Hematopoietic multipotent progenitor cell (in vitro differentiated cells): Measurements from ENCODE around the gene REEP2. TPM values are rescaled to one million over a fixed set of nuclear protein-coding genes. Genes with fewer than 3 reads are reported as not detected.
"Not testable (repeated sequence)": the region's sequence is repeated elsewhere in the genome, so short reads cannot be mapped to it uniquely, and the experiment has no call there.

Experiments
- DNase-seq, 3 donors: peaks; one replicate each; pipeline ENCODE4 v3.0.0-alpha.2; 2011 to 2015; ENCODE audit warnings: low read depth in 2 of 3, low spot score in 2 of 3
- total RNA-seq: library from RNA; depleted of rRNA; stranded (reverse); fragments of >200 nt; gene quantifications from one replicate; pipeline ENCODE4 v1.2.3, GENCODE V29; 2012

Gene REEP2
- total RNA-seq, 1 donor = 2.7 TPM

DNA sequence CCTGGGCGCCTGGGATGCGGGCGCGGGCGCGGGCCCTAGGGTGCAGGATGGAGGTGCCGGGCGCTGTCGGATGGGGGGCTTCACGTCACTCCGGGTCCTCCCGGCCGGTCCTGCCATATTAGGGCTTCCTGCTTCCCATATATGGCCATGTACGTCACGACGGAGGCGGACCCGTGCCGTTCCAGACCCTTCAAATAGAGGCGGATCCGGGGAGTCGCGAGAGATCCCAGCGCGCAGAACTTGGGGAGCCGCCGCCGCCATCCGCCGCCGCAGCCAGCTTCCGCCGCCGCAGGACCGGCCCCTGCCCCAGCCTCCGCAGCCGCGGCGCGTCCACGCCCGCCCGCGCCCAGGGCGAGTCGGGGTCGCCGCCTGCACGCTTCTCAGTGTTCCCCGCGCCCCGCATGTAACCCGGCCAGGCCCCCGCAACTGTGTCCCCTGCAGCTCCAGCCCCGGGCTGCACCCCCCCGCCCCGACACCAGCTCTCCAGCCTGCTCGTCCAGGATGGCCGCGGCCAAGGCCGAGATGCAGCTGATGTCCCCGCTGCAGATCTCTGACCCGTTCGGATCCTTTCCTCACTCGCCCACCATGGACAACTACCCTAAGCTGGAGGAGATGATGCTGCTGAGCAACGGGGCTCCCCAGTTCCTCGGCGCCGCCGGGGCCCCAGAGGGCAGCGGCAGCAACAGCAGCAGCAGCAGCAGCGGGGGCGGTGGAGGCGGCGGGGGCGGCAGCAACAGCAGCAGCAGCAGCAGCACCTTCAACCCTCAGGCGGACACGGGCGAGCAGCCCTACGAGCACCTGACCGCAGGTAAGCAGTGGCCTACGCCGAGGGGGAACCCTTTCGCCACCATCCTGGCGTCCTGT is 26.6 kb downstream of the REEP2 start, which contains the start of gene EGR1:
TSS of gene EGR1 (plus strand) at position 219 of the 864 bp plus-strand sequence. CDS start at position 502, 283 bp downstream.
- DNase-seq = peak; percentile 95 to 98 (median 97)

DNA sequence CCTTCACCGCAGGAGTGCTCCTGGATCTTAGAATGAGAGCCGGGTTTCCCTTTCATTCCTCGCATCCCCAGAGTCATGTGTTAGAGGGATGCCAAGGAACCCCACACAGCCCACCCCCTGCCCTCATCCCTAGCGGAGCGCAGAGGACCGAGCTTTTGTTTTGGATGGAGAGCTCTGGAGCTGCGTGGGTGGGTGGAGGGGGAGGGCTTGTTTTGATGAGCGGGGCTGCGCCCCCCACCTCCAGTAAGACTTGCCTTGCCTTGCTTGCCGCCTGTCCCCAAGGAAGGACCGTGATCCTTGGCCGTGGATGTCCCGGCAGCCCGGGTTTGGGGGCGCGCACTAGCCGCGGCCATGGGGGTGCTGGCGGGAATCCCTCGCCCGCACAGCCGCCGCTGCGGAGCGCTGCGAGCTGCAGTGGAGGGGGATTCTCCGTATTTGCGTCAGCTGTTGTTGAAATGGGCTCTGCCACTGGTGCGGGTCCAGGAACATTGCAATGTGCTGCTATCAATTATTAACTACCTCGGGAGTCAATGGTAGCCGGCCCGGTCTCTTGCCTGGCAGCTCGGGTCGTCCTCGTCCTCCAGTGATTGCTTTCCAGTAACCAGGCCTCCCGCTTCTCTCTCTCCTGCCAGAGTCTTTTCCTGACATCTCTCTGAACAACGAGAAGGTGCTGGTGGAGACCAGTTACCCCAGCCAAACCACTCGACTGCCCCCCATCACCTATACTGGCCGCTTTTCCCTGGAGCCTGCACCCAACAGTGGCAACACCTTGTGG is 27.5 kb downstream of the REEP2 start:
- DNase-seq = no peak

DNA sequence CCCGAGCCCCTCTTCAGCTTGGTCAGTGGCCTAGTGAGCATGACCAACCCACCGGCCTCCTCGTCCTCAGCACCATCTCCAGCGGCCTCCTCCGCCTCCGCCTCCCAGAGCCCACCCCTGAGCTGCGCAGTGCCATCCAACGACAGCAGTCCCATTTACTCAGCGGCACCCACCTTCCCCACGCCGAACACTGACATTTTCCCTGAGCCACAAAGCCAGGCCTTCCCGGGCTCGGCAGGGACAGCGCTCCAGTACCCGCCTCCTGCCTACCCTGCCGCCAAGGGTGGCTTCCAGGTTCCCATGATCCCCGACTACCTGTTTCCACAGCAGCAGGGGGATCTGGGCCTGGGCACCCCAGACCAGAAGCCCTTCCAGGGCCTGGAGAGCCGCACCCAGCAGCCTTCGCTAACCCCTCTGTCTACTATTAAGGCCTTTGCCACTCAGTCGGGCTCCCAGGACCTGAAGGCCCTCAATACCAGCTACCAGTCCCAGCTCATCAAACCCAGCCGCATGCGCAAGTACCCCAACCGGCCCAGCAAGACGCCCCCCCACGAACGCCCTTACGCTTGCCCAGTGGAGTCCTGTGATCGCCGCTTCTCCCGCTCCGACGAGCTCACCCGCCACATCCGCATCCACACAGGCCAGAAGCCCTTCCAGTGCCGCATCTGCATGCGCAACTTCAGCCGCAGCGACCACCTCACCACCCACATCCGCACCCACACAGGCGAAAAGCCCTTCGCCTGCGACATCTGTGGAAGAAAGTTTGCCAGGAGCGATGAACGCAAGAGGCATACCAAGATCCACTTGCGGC is 28.2 kb downstream of the REEP2 start:
- no peak for DNase-seq

DNA sequence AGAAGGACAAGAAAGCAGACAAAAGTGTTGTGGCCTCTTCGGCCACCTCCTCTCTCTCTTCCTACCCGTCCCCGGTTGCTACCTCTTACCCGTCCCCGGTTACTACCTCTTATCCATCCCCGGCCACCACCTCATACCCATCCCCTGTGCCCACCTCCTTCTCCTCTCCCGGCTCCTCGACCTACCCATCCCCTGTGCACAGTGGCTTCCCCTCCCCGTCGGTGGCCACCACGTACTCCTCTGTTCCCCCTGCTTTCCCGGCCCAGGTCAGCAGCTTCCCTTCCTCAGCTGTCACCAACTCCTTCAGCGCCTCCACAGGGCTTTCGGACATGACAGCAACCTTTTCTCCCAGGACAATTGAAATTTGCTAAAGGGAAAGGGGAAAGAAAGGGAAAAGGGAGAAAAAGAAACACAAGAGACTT is 28.9 kb downstream of the REEP2 start:
- DNase-seq = no peak

DNA sequence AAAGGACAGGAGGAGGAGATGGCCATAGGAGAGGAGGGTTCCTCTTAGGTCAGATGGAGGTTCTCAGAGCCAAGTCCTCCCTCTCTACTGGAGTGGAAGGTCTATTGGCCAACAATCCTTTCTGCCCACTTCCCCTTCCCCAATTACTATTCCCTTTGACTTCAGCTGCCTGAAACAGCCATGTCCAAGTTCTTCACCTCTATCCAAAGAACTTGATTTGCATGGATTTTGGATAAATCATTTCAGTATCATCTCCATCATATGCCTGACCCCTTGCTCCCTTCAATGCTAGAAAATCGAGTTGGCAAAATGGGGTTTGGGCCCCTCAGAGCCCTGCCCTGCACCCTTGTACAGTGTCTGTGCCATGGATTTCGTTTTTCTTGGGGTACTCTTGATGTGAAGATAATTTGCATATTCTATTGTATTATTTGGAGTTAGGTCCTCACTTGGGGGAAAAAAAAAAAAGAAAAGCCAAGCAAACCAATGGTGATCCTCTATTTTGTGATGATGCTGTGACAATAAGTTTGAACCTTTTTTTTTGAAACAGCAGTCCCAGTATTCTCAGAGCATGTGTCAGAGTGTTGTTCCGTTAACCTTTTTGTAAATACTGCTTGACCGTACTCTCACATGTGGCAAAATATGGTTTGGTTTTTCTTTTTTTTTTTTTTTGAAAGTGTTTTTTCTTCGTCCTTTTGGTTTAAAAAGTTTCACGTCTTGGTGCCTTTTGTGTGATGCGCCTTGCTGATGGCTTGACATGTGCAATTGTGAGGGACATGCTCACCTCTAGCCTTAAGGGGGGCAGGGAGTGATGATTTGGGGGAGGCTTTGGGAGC is 29.5 kb downstream of the REEP2 start:
- DNase-seq = peak in 1 of 3 donors; percentile 31

DNA sequence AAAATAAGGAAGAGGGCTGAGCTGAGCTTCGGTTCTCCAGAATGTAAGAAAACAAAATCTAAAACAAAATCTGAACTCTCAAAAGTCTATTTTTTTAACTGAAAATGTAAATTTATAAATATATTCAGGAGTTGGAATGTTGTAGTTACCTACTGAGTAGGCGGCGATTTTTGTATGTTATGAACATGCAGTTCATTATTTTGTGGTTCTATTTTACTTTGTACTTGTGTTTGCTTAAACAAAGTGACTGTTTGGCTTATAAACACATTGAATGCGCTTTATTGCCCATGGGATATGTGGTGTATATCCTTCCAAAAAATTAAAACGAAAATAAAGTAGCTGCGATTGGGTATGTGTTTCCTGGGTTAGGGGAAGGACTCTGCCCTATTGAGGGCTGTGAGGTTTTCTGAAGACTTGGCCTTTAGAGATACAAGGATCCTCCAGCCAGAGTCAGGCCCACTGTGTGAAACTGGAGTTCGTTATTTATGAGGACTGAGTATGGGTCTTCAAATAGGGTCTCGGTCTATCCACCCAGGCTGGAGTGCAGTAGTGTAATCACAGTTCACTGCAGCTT is 30.2 kb downstream of the REEP2 start:
- DNase-seq = no peak

DNA sequence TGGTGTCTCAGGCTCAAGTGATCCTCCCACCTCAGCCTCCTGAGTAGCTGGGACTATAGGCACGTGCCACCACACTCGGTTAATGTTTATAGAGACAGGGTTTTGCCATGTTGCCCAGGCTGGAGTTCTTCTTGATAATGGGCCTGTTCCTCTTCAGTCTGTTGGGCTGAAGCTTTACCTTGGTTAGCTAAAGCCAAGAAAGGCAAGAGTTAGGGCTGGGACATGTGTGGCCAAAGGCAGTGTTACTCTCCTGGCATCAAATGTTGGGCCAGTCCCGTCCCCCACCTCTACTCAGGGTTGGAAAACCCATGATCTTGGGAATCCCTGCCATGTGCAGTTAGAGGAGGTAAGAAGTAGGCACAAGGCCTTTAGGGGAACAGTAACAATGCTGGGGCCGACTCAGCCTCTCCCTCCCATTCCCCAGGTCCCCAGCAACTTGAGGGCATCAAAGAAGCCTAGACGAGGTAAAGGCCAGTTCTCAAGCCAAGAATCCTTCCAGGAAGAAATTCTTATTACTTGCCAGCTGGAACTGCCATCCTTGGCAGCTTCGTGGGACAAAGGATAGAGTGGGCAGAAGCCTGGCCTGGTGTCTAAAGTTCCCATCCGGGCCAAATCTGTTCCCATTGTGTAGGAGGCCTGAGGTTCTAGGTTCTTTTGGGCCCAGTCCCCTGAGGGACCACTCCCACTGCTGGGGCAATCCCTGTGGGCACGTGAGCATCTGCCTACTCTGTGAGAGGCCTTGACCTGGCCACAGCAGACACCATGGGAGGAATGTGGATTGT is 30.9 kb downstream of the REEP2 start:
- peak in 1 of 3 donors; percentile 67 for DNase-seq

DNA sequence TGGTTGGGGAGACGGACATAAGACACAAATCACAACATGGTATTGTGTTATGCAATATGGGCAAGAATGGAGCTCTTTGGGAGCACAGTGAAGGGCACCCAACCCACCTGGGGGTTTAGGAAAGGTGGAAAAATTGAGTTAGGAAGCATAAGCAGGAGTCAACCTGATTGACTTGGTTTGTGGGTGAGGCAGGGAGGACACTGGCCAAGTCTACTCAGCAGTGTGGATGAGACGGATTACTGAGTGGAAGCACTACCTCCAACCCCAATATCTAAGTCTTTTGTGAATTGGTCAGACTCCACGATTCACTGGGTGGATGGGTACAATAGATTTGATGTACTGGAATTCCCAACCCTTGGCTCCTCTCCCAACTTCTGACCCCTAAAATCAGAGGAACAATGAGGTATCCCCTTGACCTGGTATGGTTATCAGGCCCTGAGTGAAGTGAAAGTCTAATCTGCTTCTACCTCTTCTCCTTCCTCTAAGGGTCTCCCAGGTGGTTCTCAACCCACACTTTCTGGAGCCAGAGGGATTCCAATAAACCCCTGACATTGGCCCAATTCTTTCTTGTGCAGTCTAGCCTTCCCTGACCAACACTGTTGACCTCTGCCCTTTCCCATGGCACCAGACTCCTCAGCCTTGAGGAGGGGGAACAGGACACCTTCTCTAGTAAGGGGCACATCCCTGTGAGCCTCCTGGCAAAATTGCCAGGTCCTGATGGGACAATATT is 31.6 kb downstream of the REEP2 start:
- DNase-seq = no peak

DNA sequence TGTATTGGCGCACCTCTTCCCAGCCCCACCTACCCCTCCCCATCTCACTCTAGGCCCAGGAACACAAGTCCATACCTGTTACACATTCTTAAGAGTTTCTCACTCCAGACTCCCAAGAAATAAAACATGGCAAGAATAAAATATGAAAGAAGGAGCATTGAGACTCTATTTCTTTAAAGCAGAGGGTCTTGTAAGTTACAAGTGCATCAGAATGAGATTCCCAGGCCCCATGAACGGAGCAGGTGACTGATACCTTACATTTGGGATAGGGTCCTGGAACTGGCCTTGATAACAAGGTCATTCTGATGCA is 32.1 kb downstream of the REEP2 start:
- no peak for DNase-seq

DNA sequence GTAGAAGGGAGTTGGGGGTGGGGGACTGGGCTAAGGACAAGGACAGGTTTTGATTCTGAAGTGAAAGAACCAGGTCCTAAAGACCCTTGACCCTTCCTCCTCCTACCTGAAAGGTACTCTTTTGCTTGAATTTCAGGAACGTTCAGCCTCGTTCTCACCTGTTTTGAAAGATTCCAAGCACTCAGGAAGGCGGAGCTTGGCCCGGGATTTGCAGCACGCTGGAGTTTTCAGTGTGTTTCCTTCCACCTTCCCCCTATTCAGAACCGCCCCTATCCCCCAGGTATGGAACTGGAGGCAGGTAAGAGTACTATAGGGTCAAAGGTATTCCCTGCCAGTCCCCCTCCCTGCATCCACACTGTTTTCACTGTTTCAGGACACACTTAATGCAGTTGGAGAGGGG is 33.5 kb downstream of the REEP2 start:
- DNase-seq = no peak

DNA sequence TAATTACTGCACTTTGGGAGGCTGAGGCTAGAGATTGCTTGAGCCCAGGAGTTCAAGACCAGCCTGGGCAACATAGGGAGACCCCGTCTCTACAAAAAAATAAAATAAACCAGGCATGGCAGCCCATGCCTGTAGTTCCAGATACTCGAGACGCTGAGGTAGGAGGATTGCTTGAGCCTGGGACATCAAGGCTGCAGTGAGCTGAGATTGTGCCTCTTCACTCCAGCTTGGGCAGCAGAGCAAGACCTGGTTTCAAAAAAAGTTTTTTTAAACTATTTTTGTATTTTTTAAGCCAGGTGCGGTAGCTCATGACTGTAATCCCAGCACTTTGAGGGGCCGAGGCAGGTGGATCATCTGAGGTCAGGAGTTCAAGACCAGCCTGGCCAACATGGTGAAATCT is 34.3 kb downstream of the REEP2 start:
- not testable (repeated sequence) for DNase-seq

DNA sequence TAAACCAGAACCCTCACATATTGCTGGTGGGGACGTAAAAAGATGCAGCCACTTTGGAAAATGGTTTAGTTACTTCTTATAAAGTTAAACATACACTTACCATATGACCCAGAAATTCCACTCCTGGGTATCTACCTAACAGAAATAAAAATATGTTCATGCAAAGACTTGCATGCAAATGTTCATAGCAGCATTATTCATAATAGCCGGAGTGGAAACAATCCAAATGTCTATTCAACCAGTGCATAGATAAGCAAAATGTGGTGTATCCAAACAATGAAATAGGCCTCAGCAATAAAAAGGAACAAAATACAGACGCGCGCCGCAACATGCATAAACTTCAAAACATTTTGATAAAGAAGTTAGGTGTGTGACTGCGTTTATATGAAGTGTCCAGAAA is 38.1 kb downstream of the REEP2 start:
- DNase-seq = no peak

DNA sequence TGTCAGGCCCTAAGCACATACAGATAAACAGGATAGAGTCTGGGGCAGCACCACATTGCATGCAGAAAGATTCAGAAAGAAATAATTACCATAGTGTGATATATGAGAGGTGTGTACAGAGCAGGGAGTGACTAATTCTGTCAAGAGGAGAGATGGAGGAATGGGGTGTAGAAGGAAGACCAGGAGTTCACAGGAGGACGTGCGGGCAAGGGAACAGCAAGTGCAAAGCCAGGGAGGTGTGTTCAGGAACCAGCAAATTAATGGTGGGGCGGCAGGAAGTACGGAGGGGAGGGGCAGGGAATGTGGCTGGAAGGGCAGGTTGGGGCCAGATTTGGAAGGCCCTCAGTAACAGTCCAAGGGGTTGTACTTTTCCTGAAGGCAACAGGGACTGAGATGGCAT is 43.8 kb downstream of the REEP2 start:
- no peak for DNase-seq

DNA sequence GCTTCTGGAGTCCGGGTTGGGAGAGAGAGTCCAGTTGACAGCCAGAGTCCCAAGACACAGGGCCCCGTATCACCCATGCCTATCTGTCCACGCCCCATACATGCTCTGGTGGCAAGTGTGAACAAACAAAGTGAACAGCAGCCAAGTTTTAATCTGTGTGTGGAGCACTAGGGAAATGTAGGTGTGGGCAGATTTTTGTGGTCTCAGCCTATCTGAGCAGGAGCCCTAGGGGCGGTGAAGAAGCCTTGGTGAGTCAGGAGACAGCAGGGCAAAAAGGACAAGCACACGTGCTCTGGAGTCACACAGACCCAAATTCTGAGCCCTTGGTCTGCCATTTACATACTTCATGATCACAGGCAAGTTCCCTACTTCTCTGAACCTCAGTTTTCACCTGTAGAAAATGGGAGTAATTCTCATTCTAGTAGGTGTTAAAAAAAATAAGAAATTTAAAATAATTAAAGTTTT is 49.7 kb downstream of the REEP2 start:
- DNase-seq = no peak

DNA sequence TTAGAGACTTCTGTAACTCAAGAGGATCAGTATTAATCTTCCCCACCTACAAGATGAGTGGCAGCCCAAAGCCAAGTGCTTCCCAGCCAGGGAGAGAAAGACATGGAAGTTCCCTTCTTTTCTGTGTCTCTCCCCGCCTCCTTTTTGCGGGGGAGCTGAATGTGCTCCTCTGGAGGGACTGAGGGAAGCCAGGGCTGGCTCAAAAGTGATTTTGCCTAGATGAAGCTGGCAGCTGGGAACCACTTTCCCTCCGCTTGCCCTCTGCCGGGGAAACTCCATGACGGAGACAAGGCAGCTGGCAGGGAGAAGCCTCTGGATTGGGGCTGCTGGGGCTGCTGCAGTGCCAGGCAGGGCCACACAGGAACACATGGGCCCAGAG is 50.8 kb downstream of the REEP2 start:
- DNase-seq = no peak

DNA sequence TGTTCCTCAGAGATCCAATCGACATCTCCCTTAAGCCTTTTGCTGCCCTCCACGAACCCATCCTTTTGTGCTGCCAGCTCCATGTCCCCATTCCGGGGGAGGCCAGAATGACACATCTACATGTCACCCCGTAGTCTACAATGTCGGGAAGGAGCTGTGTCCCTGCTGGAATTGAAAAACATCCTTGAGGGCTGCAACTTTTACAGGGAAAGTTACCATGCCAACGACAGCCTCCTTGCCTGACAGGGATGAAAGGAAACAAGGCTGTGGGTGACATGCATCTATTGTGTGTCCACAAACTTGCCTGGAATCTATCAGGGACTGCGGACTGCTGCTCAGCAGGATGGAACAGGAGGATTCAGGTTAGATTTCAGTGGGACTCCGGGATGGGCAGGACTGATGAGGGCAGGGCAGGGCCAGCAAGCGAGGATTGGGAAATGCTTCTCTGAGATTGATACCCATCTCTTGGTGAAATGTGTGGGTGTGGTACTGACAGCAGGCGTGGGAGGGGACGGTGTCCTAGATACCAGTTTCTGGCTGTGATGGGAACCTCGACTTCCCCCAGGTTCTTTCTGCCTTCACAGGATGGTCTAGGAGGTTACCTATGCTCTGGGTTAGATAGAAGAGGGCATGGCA is 51.9 kb downstream of the REEP2 start:
- DNase-seq = no peak

DNA sequence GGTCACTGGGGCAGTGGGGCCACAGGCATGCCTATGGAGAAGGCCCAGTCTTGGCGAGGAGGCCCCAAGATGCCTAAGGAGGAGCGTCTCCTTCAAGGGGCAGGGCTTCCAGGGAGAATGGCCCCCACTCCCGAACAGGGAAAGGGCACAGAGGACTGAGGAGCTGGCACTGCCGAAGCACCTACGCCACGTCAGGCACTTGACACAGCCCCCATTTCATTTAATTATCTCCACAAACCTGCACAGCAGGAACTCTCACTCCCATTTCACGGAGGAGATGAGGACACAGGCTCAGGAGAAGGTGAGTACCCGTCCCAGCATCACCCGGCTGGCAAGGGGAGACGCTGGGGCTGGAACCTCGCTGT is 52.4 kb downstream of the REEP2 start:
- DNase-seq = no peak
